Measurements from ENCODE around the gene FAM161B. TPM values are rescaled to one million over a fixed set of nuclear protein-coding genes. Genes with fewer than 3 reads are reported as not detected.

The FAM161B gene
- total and polyA plus RNA-seq, 2 of the 13 experiments (the other 11 are each of a cell fraction or from before 2014, with no cell fraction given): 1.6 to 2.0 TPM

DNA sequence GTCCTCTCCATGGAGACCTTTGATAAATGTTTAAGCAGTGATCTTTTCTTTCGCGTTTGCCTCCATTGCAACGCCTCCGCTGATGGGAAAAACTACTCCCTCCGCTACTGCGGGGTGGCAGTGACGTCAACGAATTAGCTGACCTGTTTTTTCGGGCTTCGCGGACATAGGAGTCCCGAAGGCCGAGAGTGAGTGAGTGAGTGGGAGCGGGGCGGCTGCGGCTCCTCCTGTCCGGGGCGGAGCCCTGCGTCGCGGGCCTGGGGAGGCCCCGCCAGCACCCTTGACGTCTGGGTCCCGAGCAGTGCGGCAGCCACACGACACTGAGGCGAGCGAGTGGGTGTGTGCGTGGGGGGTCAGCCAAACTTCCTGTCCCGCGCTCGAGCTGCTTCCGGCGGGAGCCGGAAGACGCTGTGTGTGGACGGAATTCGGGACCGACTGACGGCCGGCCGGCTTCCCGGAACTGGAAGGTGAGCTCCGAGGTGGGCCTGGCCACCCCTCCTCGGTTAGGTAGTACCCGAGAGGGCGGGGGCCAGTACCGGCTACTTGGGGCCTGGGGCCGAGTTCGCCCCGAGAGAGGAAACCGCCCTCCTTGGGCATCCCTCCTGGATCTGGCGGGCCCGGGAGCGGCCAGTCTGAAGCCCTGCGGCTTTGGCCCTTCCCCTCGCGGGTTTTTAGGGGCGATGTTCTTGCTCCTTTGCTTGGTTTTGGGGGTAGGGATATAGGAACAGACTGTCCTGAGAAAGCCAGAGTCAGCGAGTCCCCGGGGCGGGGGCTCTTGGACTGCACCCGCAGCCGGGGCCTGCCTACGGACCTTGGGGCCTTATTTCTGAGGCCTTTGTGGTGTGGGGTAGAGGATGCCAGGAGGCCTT lies 63.2 kb downstream of the FAM161B start, which contains the start of gene ZNF410 (continued):
- peak; percentile 33; the same call in 1 of the 2 replicates for TF ChIP-seq LCORL (IDR thresholded peaks at IDR 0.05)
- peak; percentile 90 for TF ChIP-seq LCORL (CRISPR knock-in tag; IDR thresholded peaks at IDR 0.05)
- TF ChIP-seq ZFP91 (CRISPR knock-in tag; IDR thresholded peaks at IDR 0.05; ENCODE audit: borderline replicate concordance): peak; percentile 83; the same call in 1 of the 2 replicates
- peak; percentile 50; the same call in 1 of the 2 replicates for TF ChIP-seq CBFB (CRISPR knock-in tag; IDR thresholded peaks at IDR 0.05)
- 0 out of 2 replicates have a peak, but pooled peaks have one; percentile 70 for TF ChIP-seq ZNF101 (CRISPR knock-in tag; IDR thresholded peaks at IDR 0.05; ENCODE audit: borderline replicate concordance, low read depth)
- TF ChIP-seq ZNF564 (CRISPR knock-in tag; IDR thresholded peaks at IDR 0.05): peak; percentile 76
- peak; percentile 68 for TF ChIP-seq FOXA3 (CRISPR knock-in tag; IDR thresholded peaks at IDR 0.05)
- peak; percentile 66; the same call in 1 of the 2 replicates for TF ChIP-seq TBX2 (CRISPR knock-in tag; IDR thresholded peaks at IDR 0.05; ENCODE audit: borderline replicate concordance)
- peak; percentile 62; the same call in 1 of the 2 replicates for TF ChIP-seq ZBTB10 (CRISPR knock-in tag; IDR thresholded peaks at IDR 0.05; ENCODE audit: borderline replicate concordance)
- no peak for TF ChIP-seq ZNF24 (IDR thresholded peaks at IDR 0.05)
- peak; percentile 75; the same call in 1 of the 2 replicates for TF ChIP-seq ZSCAN29 (CRISPR knock-in tag; conservative IDR thresholded peaks at IDR 0.05)
- peak; percentile 82; the same call in 1 of the 2 replicates for TF ChIP-seq FOXC1 (CRISPR knock-in tag; IDR thresholded peaks at IDR 0.05; ENCODE audit: borderline replicate concordance)
- peak; percentile 58 for TF ChIP-seq ZNF781 (CRISPR knock-in tag; IDR thresholded peaks at IDR 0.05; ENCODE audit: borderline replicate concordance, not compliant biosample characterization)
- no peak for TF ChIP-seq FOXA1 (IDR thresholded peaks at IDR 0.05)
- peak; percentile 33; the same call in 1 of the 2 replicates for TF ChIP-seq FOXA1 (CRISPR knock-in tag; IDR thresholded peaks at IDR 0.05)
- peak; percentile 81; the same call in 1 of the 2 replicates for TF ChIP-seq SMAD3 (CRISPR knock-in tag; IDR thresholded peaks at IDR 0.05)
- TF ChIP-seq SIN3A (IDR thresholded peaks at IDR 0.05; ENCODE audit: borderline replicate concordance, low read depth, low read length): peak; percentile 72; the same call in 1 of the 2 replicates
- TF ChIP-seq, protein P1, sequence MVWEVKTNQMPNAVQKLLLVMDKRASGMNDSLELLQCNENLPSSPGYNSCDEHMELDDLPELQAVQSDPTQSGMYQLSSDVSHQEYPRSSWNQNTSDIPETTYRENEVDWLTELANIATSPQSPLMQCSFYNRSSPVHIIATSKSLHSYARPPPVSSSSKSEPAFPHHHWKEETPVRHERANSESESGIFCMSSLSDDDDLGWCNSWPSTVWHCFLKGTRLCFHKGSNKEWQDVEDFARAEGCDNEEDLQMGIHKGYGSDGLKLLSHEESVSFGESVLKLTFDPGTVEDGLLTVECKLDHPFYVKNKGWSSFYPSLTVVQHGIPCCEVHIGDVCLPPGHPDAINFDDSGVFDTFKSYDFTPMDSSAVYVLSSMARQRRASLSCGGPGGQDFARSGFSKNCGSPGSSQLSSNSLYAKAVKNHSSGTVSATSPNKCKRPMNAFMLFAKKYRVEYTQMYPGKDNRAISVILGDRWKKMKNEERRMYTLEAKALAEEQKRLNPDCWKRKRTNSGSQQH (CRISPR knock-in tag; IDR thresholded peaks at IDR 0.05; ENCODE audit: low read depth): 0 out of 2 replicates have a peak, but pooled peaks have one; percentile 70
- peak; percentile 77 for TF ChIP-seq SKI (IDR thresholded peaks at IDR 0.05; ENCODE audit: partially characterized antibody)
- TF ChIP-seq ZFX (CRISPR knock-in tag; IDR thresholded peaks at IDR 0.05; ENCODE audit: low read depth): peak; percentile 91
- no peak for TF ChIP-seq SOX6 (IDR thresholded peaks at IDR 0.05)
- TF ChIP-seq SOX6 (CRISPR knock-in tag; IDR thresholded peaks at IDR 0.05): peak; percentile 83
- peak; percentile 86 for TF ChIP-seq KDM5A (IDR thresholded peaks at IDR 0.05; ENCODE audit: borderline replicate concordance, low read length)
- 0 out of 2 replicates have a peak, but pooled peaks have one; percentile 17 for TF ChIP-seq NCOA5 (CRISPR knock-in tag; IDR thresholded peaks at IDR 0.05)

Data from HepG2 (cell line).